Skin epidermis (tissue), 12 donors: ENCODE data around the gene RRP15.

ENCODE experiments used
- H3K27ac ChIP-seq, 21 experiments: fragments of 200-600 bp; sonication (generic) in 11 of 21; one replicate each; pipeline ENCODE4 v1.5.0; 2020; ENCODE audit warnings: mild to moderate bottlenecking in 3 of 21, inconsistent platforms in 2 of 21, moderate library complexity in 2 of 21
- H3K4me3 ChIP-seq, 7 experiments: fragments of 200-600 bp; sonication (generic) in 2 of 7; one replicate each; pipeline ENCODE4 v1.5.0; 2020; ENCODE audit warnings: inconsistent platforms in 2 of 7, mild to moderate bottlenecking in 2 of 7, moderate library complexity in 1 of 7

Gene RRP15

GRCh38 chr1:218330043-218330623, 45.0 kb downstream of the RRP15 start:
- no peak overlapping the region for H3K27ac ChIP-seq
- no peak overlapping the region for H3K4me3 ChIP-seq

- Histone ChIP-seq H3K27ac (no peak overlapping the region), H3K4me3 (no peak overlapping the region)
Observed at GRCh38 chr1:218332416-218332815, 47.3 kb downstream of the RRP15 start.

GRCh38 chr1:218336328-218336727, 51.2 kb downstream of the RRP15 start:
- Histone ChIP-seq H3K27ac (no peak overlapping the region), H3K4me3 (no peak overlapping the region)

GRCh38 chr1:218339267-218339831, 54.3 kb downstream of the RRP15 start:
- Histone ChIP-seq H3K27ac (no peak overlapping the region), H3K4me3 (no peak overlapping the region)

GRCh38 chr1:218341325-218341724, 56.2 kb downstream of the RRP15 start:
- Histone ChIP-seq H3K4me3 (no peak overlapping the region), H3K27ac (no peak overlapping the region)

- H3K4me3 ChIP-seq = no peak overlapping the region
- H3K27ac ChIP-seq = no peak overlapping the region
Observed at GRCh38 chr1:218342091-218342490, 57.0 kb downstream of the RRP15 start.

GRCh38 chr1:218344814-218345672, 60.0 kb downstream of the RRP15 start, which contains the start of gene TGFB2:
TGFB2 (plus strand) TSS chr1:218345336; CDS start chr1:218346702, 1,366 bp downstream.
- H3K4me3 ChIP-seq = peak within 1 kb of the TSS; percentile 48 to 61 (median 55)
- H3K27ac ChIP-seq = peak within 1 kb of the TSS; percentile 31 to 85 (median 72)

GRCh38 chr1:218345673-218346390, 60.7 kb downstream of the RRP15 start:
- peak overlapping the region; percentile 48 to 61 (median 55) for H3K4me3 ChIP-seq
- H3K27ac ChIP-seq = peak overlapping the region; percentile 31 to 85 (median 72)

- peak overlapping the region in 20 of 21 experiments; percentile 13 to 85 (median 75) for H3K27ac ChIP-seq
- H3K4me3 ChIP-seq = peak overlapping the region; percentile 48 to 61 (median 55)
Observed at GRCh38 chr1:218346391-218347204, 61.5 kb downstream of the RRP15 start.

- peak overlapping the region in 19 of 21 experiments; percentile 32 to 85 (median 75) for H3K27ac ChIP-seq
- peak overlapping the region; percentile 48 to 61 (median 55) for H3K4me3 ChIP-seq
Observed at GRCh38 chr1:218347336-218347722, 62.2 kb downstream of the RRP15 start.

- Histone ChIP-seq H3K4me3 (peak overlapping the region; percentile 48 to 61 (median 55)), H3K27ac (peak overlapping the region in 17 of 21 experiments; percentile 32 to 85 (median 75))
Observed at GRCh38 chr1:218347723-218348627, 62.9 kb downstream of the RRP15 start.

- Histone ChIP-seq H3K4me3 (peak overlapping the region in 4 of 7 experiments; percentile 2 to 61 (median 34)), H3K27ac (peak overlapping the region in 6 of 21 experiments; percentile 2 to 85 (median 28))
Observed at GRCh38 chr1:218348628-218349071, 63.6 kb downstream of the RRP15 start.

GRCh38 chr1:218349348-218350034, 64.4 kb downstream of the RRP15 start:
- Histone ChIP-seq H3K27ac (peak overlapping the region in 4 of 21 experiments; percentile 9 to 85 (median 22)), H3K4me3 (peak overlapping the region in 1 of 7 experiments; percentile 58)

- peak overlapping the region in 1 of 7 experiments; percentile 58 for H3K4me3 ChIP-seq
- no peak overlapping the region for H3K27ac ChIP-seq
Observed at GRCh38 chr1:218350035-218350525, 65.0 kb downstream of the RRP15 start.

- peak overlapping the region in 6 of 21 experiments; percentile 31 to 61 (median 53) for H3K27ac ChIP-seq
- H3K4me3 ChIP-seq = peak overlapping the region in 2 of 7 experiments; percentile 8 to 19
Observed at GRCh38 chr1:218350801-218351266, 65.7 kb downstream of the RRP15 start.

GRCh38 chr1:218351391-218352074, 66.4 kb downstream of the RRP15 start:
- Histone ChIP-seq H3K4me3 (peak overlapping the region in 5 of 7 experiments; percentile 4 to 19 (median 10)), H3K27ac (peak overlapping the region in 10 of 21 experiments; percentile 29 to 73 (median 46))
